AG09309 (cell line): ENCODE data around the gene SH3TC2.

ENCODE experiments used
- DNase-seq: peaks from one replicate; pipeline ENCODE4 v3.0.0-alpha.2; 2010; ENCODE audit warnings: low read depth
- H3K4me3 ChIP-seq: 2 replicates; pipeline ENCODE4 v1.5.1; 2011; ENCODE audit warnings: mild to moderate bottlenecking, low read depth, low read length, moderate library complexity; ENCODE audit not compliant: control insufficient read depth
- CTCF ChIP-seq: IDR thresholded peaks from 2 replicates; pipeline ENCODE4 v1.5.1; 2011; ENCODE audit warnings: mild to moderate bottlenecking, low read depth, low read length, inconsistent platforms; ENCODE audit not compliant: insufficient read depth, control insufficient read depth; ENCODE audit errors: missing control alignments

Gene SH3TC2

GRCh38 chr5:149015561-149015960 lies 47.3 kb downstream of the SH3TC2 start:
- H3K4me3 ChIP-seq = no peak overlapping the region
- no peak for DNase-seq
- no peak for TF ChIP-seq CTCF

GRCh38 chr5:149015126-149015525 lies 47.7 kb downstream of the SH3TC2 start:
- no peak overlapping the region for H3K4me3 ChIP-seq
- TF ChIP-seq CTCF = no peak
- DNase-seq = no peak

- no peak for DNase-seq
- TF ChIP-seq CTCF = no peak
- no peak overlapping the region for H3K4me3 ChIP-seq
Observed at GRCh38 chr5:149014571-149015031, 48.3 kb downstream of the SH3TC2 start.

GRCh38 chr5:149013796-149014195 lies 49.1 kb downstream of the SH3TC2 start:
- no peak for DNase-seq
- no peak for TF ChIP-seq CTCF
- no peak overlapping the region for H3K4me3 ChIP-seq

GRCh38 chr5:149012350-149012749 lies 50.5 kb downstream of the SH3TC2 start:
- TF ChIP-seq CTCF = no peak
- no peak for DNase-seq
- H3K4me3 ChIP-seq = no peak overlapping the region

GRCh38 chr5:149011728-149012127 lies 51.1 kb downstream of the SH3TC2 start:
- DNase-seq = no peak
- TF ChIP-seq CTCF = no peak
- H3K4me3 ChIP-seq = no peak overlapping the region

- no peak for DNase-seq
- no peak overlapping the region for H3K4me3 ChIP-seq
- no peak for TF ChIP-seq CTCF
Observed at GRCh38 chr5:149011084-149011483, 51.8 kb downstream of the SH3TC2 start.
